ENCODE results near the gene HERC4.
A peak's percentile ranks its signal among the peaks of the same experiment; 100 is the strongest.

Gene HERC4

GRCh38 chr10:68074775-68075549 is at the start of gene HERC4:
TSS of gene HERC4 (minus strand) at chr10:68075283. CDS start at chr10:68073108, 2,175 bp downstream.
- DNase-seq = peak; percentile 89

- DNase-seq = no peak
Observed at GRCh38 chr10:68124718-68125117, 49.6 kb upstream of the HERC4 start.

GRCh38 chr10:68121852-68122251 is 46.8 kb upstream of the HERC4 start:
- DNase-seq = no peak

- DNase-seq = no peak
Observed at GRCh38 chr10:68121020-68121743, 46.1 kb upstream of the HERC4 start.

- no peak for DNase-seq
Observed at GRCh38 chr10:68118657-68119056, 43.6 kb upstream of the HERC4 start.

- DNase-seq = no peak
Observed at GRCh38 chr10:68112837-68113236, 37.8 kb upstream of the HERC4 start.

GRCh38 chr10:68111584-68111983 is 36.5 kb upstream of the HERC4 start:
- no peak for DNase-seq

GRCh38 chr10:68110027-68110426 is 34.9 kb upstream of the HERC4 start:
- DNase-seq = no peak

GRCh38 chr10:68109331-68109730 is 34.2 kb upstream of the HERC4 start, which contains the start of gene MYPN:
TSS of gene MYPN (plus strand) at chr10:68109488. CDS start at chr10:68121439, 11,951 bp downstream.
- DNase-seq = no peak

GRCh38 chr10:68108653-68109052 is 33.6 kb upstream of the HERC4 start:
- no peak for DNase-seq

- no peak for DNase-seq
Observed at GRCh38 chr10:68108051-68108450, 33.0 kb upstream of the HERC4 start.

GRCh38 chr10:68107651-68108050 is 32.6 kb upstream of the HERC4 start:
- no peak for DNase-seq

GRCh38 chr10:68106656-68107055 is 31.6 kb upstream of the HERC4 start:
- no peak for DNase-seq

- DNase-seq = no peak
Observed at GRCh38 chr10:68105820-68106219, 30.7 kb upstream of the HERC4 start.

- no peak for DNase-seq
Observed at GRCh38 chr10:68103901-68104300, 28.8 kb upstream of the HERC4 start.

GRCh38 chr10:68103261-68103878 is 28.3 kb upstream of the HERC4 start:
- no peak for DNase-seq

- DNase-seq = no peak
Observed at GRCh38 chr10:68101066-68101465, 26.0 kb upstream of the HERC4 start.

GRCh38 chr10:68099736-68100135 is 24.7 kb upstream of the HERC4 start:
- peak; percentile 3 for DNase-seq

GRCh38 chr10:68096913-68097516 is 21.9 kb upstream of the HERC4 start:
- no peak for DNase-seq

GRCh38 chr10:68095153-68095552 is 20.1 kb upstream of the HERC4 start:
- no peak for DNase-seq

- no peak for DNase-seq
Observed at GRCh38 chr10:68092512-68092911, 17.4 kb upstream of the HERC4 start.

GRCh38 chr10:68090586-68090985 is 15.5 kb upstream of the HERC4 start:
- DNase-seq = no peak

- no peak for DNase-seq
Observed at GRCh38 chr10:68088740-68089139, 13.7 kb upstream of the HERC4 start.

Measured in NCI-H2227 treated with DMSO at 0.1 percent for 48 hours (cell line).